Smooth muscle cell (in vitro differentiated cells): ENCODE measurements around the gene KRTAP5-4. TPM values are rescaled to one million over a fixed set of nuclear protein-coding genes. Genes with fewer than 3 reads are reported as not detected.
"Not testable (repeated sequence)": the region's sequence is repeated elsewhere in the genome, so short reads cannot be mapped to it uniquely, and the experiment has no call there.

Source experiments
- DNase-seq: peaks from one replicate; lab custom pipeline; 2025; ENCODE audit not compliant: unreplicated experiment; lab: John Stamatoyannopoulos, UW
- H2AFZ ChIP-seq: fragments of 200-600 bp; sonication (generic); 2 replicates; pipeline ENCODE4 v1.6.0; 2016; ENCODE audit warnings: antibody characterized with exemption, low read depth, mild to moderate bottlenecking
- H3F3A ChIP-seq: fragments of 200-600 bp; sonication (generic); 2 replicates; pipeline ENCODE4 v1.6.0; 2017; ENCODE audit warnings: antibody characterized with exemption, low read depth
- H3K27ac ChIP-seq: fragments of 200-600 bp; sonication (generic); 2 replicates; pipeline ENCODE4 v1.5.1; 2016; ENCODE audit warnings: low read depth, mild to moderate bottlenecking
- H3K27me3 ChIP-seq: fragments of 200-600 bp; sonication (generic); 2 replicates; pipeline ENCODE4 v1.6.1; 2016; ENCODE audit warnings: low read depth, mild to moderate bottlenecking
- H3K36me3 ChIP-seq: fragments of 200-600 bp; sonication (generic); 2 replicates; pipeline ENCODE4 v1.5.1; 2016; ENCODE audit warnings: low read depth
- H3K4me1 ChIP-seq: fragments of 200-600 bp; sonication (generic); 2 replicates; pipeline ENCODE4 v1.5.1; 2016; ENCODE audit warnings: low read depth
- H3K4me2 ChIP-seq: fragments of 200-600 bp; sonication (generic); 2 replicates; pipeline ENCODE4 v1.6.0; 2016; ENCODE audit warnings: mild to moderate bottlenecking
- H3K4me3 ChIP-seq: fragments of 200-600 bp; sonication (generic); 2 replicates; pipeline ENCODE4 v1.5.1; 2016; ENCODE audit warnings: mild to moderate bottlenecking
- H3K79me2 ChIP-seq: fragments of 200-600 bp; sonication (generic); 2 replicates; pipeline ENCODE4 v1.6.0; 2016; ENCODE audit warnings: low read depth, mild to moderate bottlenecking
- H3K9ac ChIP-seq: fragments of 200-600 bp; sonication (generic); 2 replicates; pipeline ENCODE4 v1.6.0; 2016; ENCODE audit warnings: low read depth
- H3K9me3 ChIP-seq: fragments of 200-600 bp; sonication (generic); replicated peaks from 2 replicates; pipeline ENCODE4 v1.5.1; 2016; ENCODE audit warnings: low read depth
- H4K20me1 ChIP-seq: fragments of 200-600 bp; sonication (generic); 2 replicates; pipeline ENCODE4 v1.6.0; 2016; ENCODE audit warnings: low read depth
- WGBS: methylation state at CpG from one replicate; pipeline ENCODE4 v1.1.7; 2016; ENCODE audit warnings: low lambda C conversion rate; 5-methylcytosine and 5-hydroxymethylcytosine counted together
- polyA plus RNA-seq: library from polyadenylated mRNA; unstranded; fragments of >200 nt; fragmentation: Nextera tagmentation; extraction: Ambion mirVana; gene quantifications from 2 replicates; pipeline ENCODE4 v1.2.1, GENCODE V29; 2016
- total RNA-seq: library from RNA; depleted of rRNA; stranded (reverse); fragments of >200 nt; gene quantifications from 2 replicates; pipeline ENCODE4 v1.2.3, GENCODE V29; 2014
- TF ChIP-seq, protein P1 (sequence below): fragments of 200-600 bp; sonication (generic); IDR thresholded peaks from 2 replicates; pipeline ENCODE4 v1.5.1; 2017; ENCODE audit warnings: borderline replicate concordance, mild to moderate bottlenecking, antibody characterized with exemption; ENCODE audit not compliant: insufficient read depth, poor library complexity, severe bottlenecking

KRTAP5-4 gene
- total and polyA plus RNA-seq, 2 experiments from 2014 or later: not detected

DNA sequence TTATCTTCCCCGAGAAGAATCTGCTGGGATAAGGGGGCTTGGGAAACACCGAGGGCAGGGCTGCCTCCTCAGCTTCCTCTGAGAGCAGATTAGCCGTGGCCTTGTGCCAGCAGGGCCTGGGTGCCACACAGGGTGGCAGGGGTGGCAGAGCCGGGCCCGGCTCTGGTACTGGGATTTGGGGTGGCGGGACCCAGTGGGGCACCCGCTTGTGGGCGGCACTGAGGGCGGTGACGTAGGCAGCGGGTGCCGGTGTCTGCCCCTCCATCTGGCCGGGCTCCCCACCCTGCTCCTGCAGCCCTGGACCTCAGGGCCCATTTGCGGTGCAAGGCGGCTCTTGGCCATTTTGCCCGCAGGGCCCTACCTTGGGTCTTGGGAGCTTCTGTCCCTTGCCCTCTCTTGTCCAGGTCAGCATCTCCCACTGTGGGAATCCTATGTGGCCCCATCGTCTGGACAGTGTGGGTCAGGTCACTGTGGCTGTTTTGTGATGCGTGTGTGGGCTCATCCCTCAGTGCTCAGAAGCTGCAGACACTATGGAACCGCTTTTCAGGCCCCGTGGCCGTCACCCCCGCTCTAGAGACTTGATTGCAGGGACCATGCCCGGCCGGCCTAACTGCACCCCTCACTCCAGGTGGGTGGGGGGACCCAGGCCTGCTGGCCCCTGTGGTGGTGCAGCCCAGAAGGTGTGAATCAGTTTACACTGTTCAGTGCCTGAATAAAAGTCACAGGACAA lies 45.3 kb upstream of the KRTAP5-4 start:
- no peak for DNase-seq
- H3K36me3 ChIP-seq: no peaks in the 10 kb centered on the region
- no peak overlapping the region for H2AFZ ChIP-seq
- no peak overlapping the region for H3K9ac ChIP-seq
- H3K4me1 ChIP-seq: no peaks in the 10 kb centered on the region
- H3K4me3 ChIP-seq: no peak overlapping the region
- H3K4me2 ChIP-seq: peak overlapping the region; percentile 21
- H3K27me3 ChIP-seq: no peaks in the 10 kb centered on the region
- TF ChIP-seq, protein P1, sequence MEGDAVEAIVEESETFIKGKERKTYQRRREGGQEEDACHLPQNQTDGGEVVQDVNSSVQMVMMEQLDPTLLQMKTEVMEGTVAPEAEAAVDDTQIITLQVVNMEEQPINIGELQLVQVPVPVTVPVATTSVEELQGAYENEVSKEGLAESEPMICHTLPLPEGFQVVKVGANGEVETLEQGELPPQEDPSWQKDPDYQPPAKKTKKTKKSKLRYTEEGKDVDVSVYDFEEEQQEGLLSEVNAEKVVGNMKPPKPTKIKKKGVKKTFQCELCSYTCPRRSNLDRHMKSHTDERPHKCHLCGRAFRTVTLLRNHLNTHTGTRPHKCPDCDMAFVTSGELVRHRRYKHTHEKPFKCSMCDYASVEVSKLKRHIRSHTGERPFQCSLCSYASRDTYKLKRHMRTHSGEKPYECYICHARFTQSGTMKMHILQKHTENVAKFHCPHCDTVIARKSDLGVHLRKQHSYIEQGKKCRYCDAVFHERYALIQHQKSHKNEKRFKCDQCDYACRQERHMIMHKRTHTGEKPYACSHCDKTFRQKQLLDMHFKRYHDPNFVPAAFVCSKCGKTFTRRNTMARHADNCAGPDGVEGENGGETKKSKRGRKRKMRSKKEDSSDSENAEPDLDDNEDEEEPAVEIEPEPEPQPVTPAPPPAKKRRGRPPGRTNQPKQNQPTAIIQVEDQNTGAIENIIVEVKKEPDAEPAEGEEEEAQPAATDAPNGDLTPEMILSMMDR: no peak
- no peaks in the 10 kb centered on the region for H3K9me3 ChIP-seq
- peaks cover 8% of the 10 kb centered on the region for H3F3A ChIP-seq
- H3K27ac ChIP-seq: peak overlapping the region; percentile 7
- 64% methylated on average over 24 of the region's 24 CpGs for WGBS
- no peaks in the 10 kb centered on the region for H4K20me1 ChIP-seq
- H3K79me2 ChIP-seq: no peaks in the 10 kb centered on the region

DNA sequence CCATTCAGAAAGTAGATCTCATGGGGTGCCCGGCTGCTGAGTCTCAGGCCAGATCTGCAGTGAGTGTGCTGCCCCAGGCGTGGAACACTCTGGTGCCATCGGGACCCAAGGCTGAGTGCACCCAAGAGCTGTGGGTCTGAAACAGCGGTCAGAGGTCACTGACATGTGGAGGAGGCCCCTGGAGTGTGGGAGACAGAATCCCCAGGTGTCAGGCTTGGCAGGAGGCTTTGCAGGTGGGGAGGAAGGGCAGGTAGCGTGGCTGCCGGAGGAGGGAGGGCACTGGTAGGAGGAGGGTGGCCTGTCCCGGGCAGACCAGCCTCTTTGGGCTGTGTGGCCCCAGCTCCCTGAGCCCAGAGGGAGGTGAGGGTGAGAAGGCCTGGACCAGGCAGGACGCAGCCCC lies 43.4 kb upstream of the KRTAP5-4 start:
- Histone ChIP-seq H4K20me1 (no peaks in the 10 kb centered on the region), H3K27me3 (no peaks in the 10 kb centered on the region), H3K4me2 (no peak overlapping the region), H3K79me2 (no peaks in the 10 kb centered on the region), H3K4me3 (no peak overlapping the region), H3K4me1 (no peaks in the 10 kb centered on the region), H3K9me3 (no peaks in the 10 kb centered on the region), H2AFZ (no peak overlapping the region), H3K9ac (no peak overlapping the region), H3K27ac (no peak overlapping the region), H3K36me3 (no peaks in the 10 kb centered on the region), H3F3A (no peaks in the 10 kb centered on the region)
- DNase-seq: no peak
- TF ChIP-seq, protein P1: no peak
- 97% methylated on average over 4 of the region's 8 CpGs for WGBS

DNA sequence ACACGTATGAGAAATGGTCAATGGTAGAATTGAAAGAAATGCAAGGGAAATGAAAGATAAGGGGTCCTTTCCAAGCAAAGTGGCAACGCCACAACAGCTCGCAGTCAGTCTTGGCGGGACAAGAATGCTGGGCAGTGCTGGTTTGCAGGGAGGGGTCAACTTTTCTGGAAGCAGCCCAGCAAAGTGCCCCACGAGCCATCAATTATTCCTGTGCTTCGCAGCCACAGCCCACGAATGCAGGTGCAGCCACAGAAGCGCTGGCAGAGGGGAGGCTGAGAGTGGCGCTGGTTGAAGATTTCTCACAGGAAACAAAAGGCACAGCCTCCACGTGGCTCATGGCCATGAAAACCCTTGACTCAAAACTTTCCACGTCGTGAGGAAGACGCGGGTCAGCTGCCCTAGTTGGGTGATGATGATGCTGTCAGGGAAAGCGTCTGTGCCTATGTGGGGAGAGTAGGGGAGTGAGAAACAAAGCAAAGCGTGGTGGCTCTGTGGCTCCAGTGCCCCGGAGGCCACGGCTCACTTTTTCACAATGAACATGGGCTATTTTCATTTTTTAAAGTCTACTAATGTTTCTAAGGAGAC lies 40.9 kb upstream of the KRTAP5-4 start:
- H3K9me3 ChIP-seq, H2AFZ ChIP-seq, H3K4me3 ChIP-seq, H3K4me1 ChIP-seq, H4K20me1 ChIP-seq, DNase-seq, H3F3A ChIP-seq, H3K36me3 ChIP-seq, H3K4me2 ChIP-seq, H3K27me3 ChIP-seq, H3K9ac ChIP-seq, H3K27ac ChIP-seq, H3K79me2 ChIP-seq: not testable (repeated sequence)
- WGBS: 78% methylated on average over 17 of the region's 18 CpGs

DNA sequence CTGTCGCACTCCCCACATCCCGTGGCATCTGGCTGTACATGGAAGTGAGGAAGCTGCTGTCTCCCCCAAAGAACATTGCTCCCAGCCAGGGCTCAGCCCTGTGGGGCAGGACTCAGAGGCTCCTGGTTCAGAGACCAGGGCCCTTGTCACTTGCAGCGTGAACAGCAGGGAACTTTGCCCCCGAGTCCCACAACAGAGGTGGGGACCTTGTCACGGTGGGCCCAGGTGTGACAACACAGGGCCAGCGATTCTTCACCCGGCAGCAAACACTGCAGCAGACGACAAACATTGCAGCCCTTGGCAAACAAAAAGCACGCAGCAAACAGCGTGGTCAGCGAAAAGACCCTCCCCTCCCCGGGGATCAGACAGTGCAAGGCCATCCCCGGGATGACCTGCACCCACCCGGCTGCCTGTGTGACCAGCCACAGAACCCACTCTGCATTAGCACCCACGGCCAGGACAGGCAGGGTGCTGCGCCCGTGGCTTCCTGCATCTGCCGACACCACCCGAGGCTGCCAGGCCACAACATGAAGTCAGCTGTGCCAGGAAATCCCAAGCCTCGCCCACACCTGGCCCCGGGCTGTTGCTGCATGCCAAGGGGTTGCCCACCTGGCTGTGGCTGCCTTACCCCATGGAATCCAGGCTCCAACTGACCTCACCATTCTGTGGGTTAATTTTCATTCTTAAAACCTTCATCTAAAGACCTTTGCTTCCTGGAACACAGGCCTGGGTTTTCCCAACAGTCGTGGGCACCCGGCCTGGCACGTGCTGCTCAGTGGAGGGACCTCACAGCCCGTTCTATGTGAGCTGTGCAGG lies 39.7 kb upstream of the KRTAP5-4 start:
- not testable (repeated sequence) for H3K9me3 ChIP-seq, H3K27ac ChIP-seq, H3K4me2 ChIP-seq, H3K4me3 ChIP-seq, H3K36me3 ChIP-seq, H3K79me2 ChIP-seq, H3K9ac ChIP-seq, H3F3A ChIP-seq, H4K20me1 ChIP-seq, H2AFZ ChIP-seq, H3K4me1 ChIP-seq, H3K27me3 ChIP-seq, DNase-seq
- 81% methylated on average over 18 of the region's 25 CpGs for WGBS
